H1 (cell line): Measurements from ENCODE around the gene CCL22. TPM values are rescaled to one million over a fixed set of nuclear protein-coding genes. Genes with fewer than 3 reads are reported as not detected.

ENCODE experiments used
- CTCF ChIA-PET: fragments of 300-600 bp; sonication (Branson Sonifier 250); formaldehyde crosslinking; loops from one replicate; lab custom pipeline; 2021; ENCODE audit not compliant: partially characterized antibody; lab: Charles Lee
- POLR2A ChIA-PET: fragments of 300-600 bp; sonication (Branson Sonifier 250); formaldehyde crosslinking; loops from one replicate; lab custom pipeline; 2021; ENCODE audit warnings: inconsistent platforms; ENCODE audit not compliant: partially characterized antibody; lab: Charles Lee
- DNase-seq, 2 experiments: peaks; one replicate each; pipeline versions ENCODE4 v3.0.0 to v3.0.0-alpha.2; 2010 to 2022; ENCODE audit warnings: low spot score in 2 of 2, low read depth in 1 of 2, mixed read lengths in 1 of 2
- FAIRE-seq: peaks from 2 replicates; lab custom pipeline; 2011; peaks lifted over from hg19 to GRCh38; lab: Jason Lieb, UNC
- H2AFZ ChIP-seq: 2 replicates; pipeline ENCODE4 v1.8.1; 2012; ENCODE audit warnings: low read length, inconsistent platforms
- H2AK5ac ChIP-seq: 2 replicates; pipeline ENCODE4 v1.6.1; 2013; ENCODE audit warnings: low read depth, low read length
- H2BK120ac ChIP-seq: replicated peaks from 2 replicates; pipeline ENCODE3; 2013; ENCODE audit warnings: low read depth, low read length, inconsistent platforms
- H2BK12ac ChIP-seq: 2 replicates; pipeline ENCODE4 v1.6.1; 2013; ENCODE audit warnings: low read depth, low read length
- H2BK15ac ChIP-seq: 2 replicates; pipeline ENCODE4 v1.6.1; 2013; ENCODE audit warnings: low read length
- H2BK20ac ChIP-seq: 2 replicates; pipeline ENCODE4 v1.6.1; 2013; ENCODE audit warnings: low read length
- H2BK5ac ChIP-seq: 2 replicates; pipeline ENCODE4 v1.6.1; 2013; ENCODE audit warnings: low read depth, low read length
- H3K14ac ChIP-seq: 2 replicates; pipeline ENCODE4 v1.6.1; 2013; ENCODE audit warnings: inconsistent platforms; ENCODE audit not compliant: insufficient read length
- H3K18ac ChIP-seq: 2 replicates; pipeline ENCODE4 v1.6.1; 2013; ENCODE audit warnings: low read length; ENCODE audit errors: extremely low read depth
- H3K23ac ChIP-seq: 2 replicates; pipeline ENCODE4 v1.6.1; 2013; ENCODE audit warnings: inconsistent platforms; ENCODE audit not compliant: insufficient read length
- H3K23me2 ChIP-seq: 2 replicates; pipeline ENCODE4 v1.6.1; 2013; ENCODE audit warnings: low read depth, low read length
- H3K27ac ChIP-seq: 2 replicates; pipeline ENCODE4 v1.6.1; 2011; ENCODE audit warnings: low read depth, low read length, inconsistent platforms
- H3K27me3 ChIP-seq, 4 experiments: replicated peaks in 1 of 4; 1 replicate in 1 of 4; 2 replicates in 3 of 4; pipeline versions ENCODE4 v1.6.1 to v1.8.1; 2011 to 2013; ENCODE audit warnings: low read length in 3 of 4, mild to moderate bottlenecking in 3 of 4, inconsistent platforms in 2 of 4, mixed read lengths in 2 of 4, moderate library complexity in 1 of 4; ENCODE audit not compliant: control insufficient read depth in 3 of 4, insufficient read depth in 3 of 4; ENCODE audit errors: extremely low read depth in 1 of 4
- H3K36me3 ChIP-seq, 4 experiments: 2 replicates each; pipeline versions ENCODE4 v1.6.1 to v1.8.1; 2011 to 2013; ENCODE audit warnings: mild to moderate bottlenecking in 4 of 4, low read length in 3 of 4, moderate library complexity in 2 of 4, control low read depth in 1 of 4, inconsistent platforms in 1 of 4; ENCODE audit not compliant: insufficient read depth in 4 of 4, control insufficient read depth in 2 of 4
- H3K4ac ChIP-seq: replicated peaks from 2 replicates; pipeline ENCODE3; 2013; ENCODE audit warnings: low read length, low read depth, mixed read lengths, inconsistent platforms; ENCODE audit not compliant: insufficient read length
- H3K4me1 ChIP-seq, 4 experiments: replicated peaks in 1 of 4; 1 replicate in 1 of 4; 2 replicates in 3 of 4; pipeline versions ENCODE4 v1.6.1 to v1.8.1; 2011 to 2013; ENCODE audit warnings: low read length in 3 of 4, inconsistent platforms in 2 of 4, mixed read lengths in 1 of 4; ENCODE audit not compliant: insufficient read depth in 4 of 4, control insufficient read depth in 3 of 4
- H3K4me2 ChIP-seq, 2 experiments: 2 replicates each; pipeline versions ENCODE4 v1.6.1 to v1.8.1; 2011 to 2013; ENCODE audit warnings: low read depth in 2 of 2, low read length in 2 of 2, control low read depth in 1 of 2, inconsistent platforms in 1 of 2, mild to moderate bottlenecking in 1 of 2; ENCODE audit not compliant: insufficient read depth in 1 of 2
- H3K4me3 ChIP-seq, 4 experiments: fragments of 200-600, 300-600 bp in 1 of 4; sonication (generic), shearing (Covaris generic), sonication (Bioruptor Twin) in 1 of 4; 2 replicates each; pipeline versions ENCODE4 v1.5.1 to v1.8.1; 2011 to 2016; ENCODE audit warnings: low read length in 4 of 4, low read depth in 3 of 4, control low read depth in 2 of 4, inconsistent platforms in 2 of 4, mild to moderate bottlenecking in 2 of 4, mixed read lengths in 1 of 4, moderate library complexity in 1 of 4; ENCODE audit not compliant: insufficient read depth in 2 of 4; ENCODE audit errors: extremely low read depth in 1 of 4
- H3K56ac ChIP-seq: replicated peaks from 2 replicates; pipeline ENCODE3; 2013; ENCODE audit warnings: low read depth, mild to moderate bottlenecking, mixed read lengths, low read length, inconsistent platforms; ENCODE audit not compliant: insufficient read length
- H3K79me1 ChIP-seq: 2 replicates; pipeline ENCODE4 v1.6.1; 2013; ENCODE audit warnings: low read depth, low read length, control low read depth
- H3K79me2 ChIP-seq, 2 experiments: 2 replicates each; pipeline versions ENCODE4 v1.6.1 to v1.8.1; 2012 to 2013; ENCODE audit warnings: low read length in 2 of 2, mild to moderate bottlenecking in 2 of 2, inconsistent platforms in 1 of 2; ENCODE audit not compliant: insufficient read depth in 2 of 2, control insufficient read depth in 1 of 2
- H3K9ac ChIP-seq, 4 experiments: replicated peaks in 1 of 4; 1 replicate in 1 of 4; 2 replicates in 3 of 4; pipeline versions ENCODE4 v1.6.1 to v1.8.1; 2011 to 2013; ENCODE audit warnings: low read depth in 3 of 4, low read length in 3 of 4, control low read depth in 2 of 4, mild to moderate bottlenecking in 2 of 4, moderate library complexity in 2 of 4, inconsistent platforms in 1 of 4; ENCODE audit errors: extremely low read depth in 1 of 4
- H3K9me3 ChIP-seq, 2 experiments: 2 replicates each; pipeline versions ENCODE4 v1.6.1 to v1.8.1; 2012 to 2013; ENCODE audit warnings: mild to moderate bottlenecking in 2 of 2, moderate library complexity in 2 of 2, control low read depth in 1 of 2, inconsistent platforms in 1 of 2, low read depth in 1 of 2, low read length in 1 of 2, mixed read lengths in 1 of 2; ENCODE audit not compliant: insufficient read depth in 2 of 2
- H4K20me1 ChIP-seq, 2 experiments: replicated peaks in 1 of 2; 2 replicates each; pipeline versions ENCODE3 to v1.8.1; 2011 to 2013; ENCODE audit warnings: inconsistent platforms in 2 of 2, low read length in 2 of 2, mild to moderate bottlenecking in 1 of 2; ENCODE audit not compliant: insufficient read depth in 2 of 2, control insufficient read depth in 1 of 2
- H4K5ac ChIP-seq: 2 replicates; pipeline ENCODE4 v1.6.1; 2013; ENCODE audit warnings: low read length, low read depth, mixed read lengths, inconsistent platforms; ENCODE audit not compliant: insufficient read length
- H4K8ac ChIP-seq: 2 replicates; pipeline ENCODE4 v1.8.0; 2013; ENCODE audit warnings: mild to moderate bottlenecking, moderate library complexity, low read length, inconsistent platforms; ENCODE audit not compliant: insufficient read depth; ENCODE audit errors: extremely low read depth
- H4K91ac ChIP-seq: replicated peaks from 2 replicates; pipeline ENCODE3; 2013; ENCODE audit warnings: low read length, mixed read lengths, inconsistent platforms; ENCODE audit not compliant: insufficient read length
- HDAC2 ChIP-seq, 2 experiments: fragments of 300-600 bp in 1 of 2; sonication (generic) in 1 of 2; IDR thresholded peaks; 2 replicates each; pipeline ENCODE4 v1.6.1; 2011 to 2012; ENCODE audit warnings: low read depth in 2 of 2, low read length in 2 of 2, mild to moderate bottlenecking in 2 of 2, moderate library complexity in 2 of 2, borderline replicate concordance in 1 of 2, inconsistent platforms in 1 of 2
- TAF7 ChIP-seq: optimal IDR thresholded peaks from 2 replicates; pipeline ENCODE3; 2011; ENCODE audit warnings: low read depth, mild to moderate bottlenecking, inconsistent platforms, low read length, moderate library complexity, borderline replicate concordance
- TEAD4 ChIP-seq: IDR thresholded peaks from 2 replicates; pipeline ENCODE4 v1.6.1; 2012; ENCODE audit warnings: low read depth, low read length, inconsistent platforms, mixed read lengths
- WGBS, 2 experiments: shearing (Covaris generic) in 1 of 2; methylation state at CpG; one replicate each; pipeline versions ENCODE4 v1.1.6 to v1.1.7; 2013 to 2015; ENCODE audit warnings: low lambda C conversion rate in 2 of 2, mixed read lengths in 2 of 2, inconsistent platforms in 1 of 2, low coverage in 1 of 2, missing lambda C conversion rate in 1 of 2; ENCODE audit not compliant: insufficient replicate concordance in 2 of 2, insufficient coverage in 1 of 2, insufficient read length in 1 of 2; ENCODE audit errors: extremely low coverage in 1 of 2, missing lambda C conversion rate in 1 of 2; 5-methylcytosine and 5-hydroxymethylcytosine counted together
- polyA plus RNA-seq, 7 experiments: library from polyadenylated mRNA; depleted of rRNA in 3 of 7; stranded (reverse) in 5 of 7; unstranded in 2 of 7; fragments of >200 nt in 5 of 7; fragments of 200-250 nt in 2 of 7; gene quantifications; 1 replicate in 5 of 7; 2 replicates in 1 of 7; 4 replicates in 1 of 7; pipeline versions ENCODE4 v1.2.1 to v1.2.3, GENCODE V29; 2011 to 2013; ENCODE audit warnings: missing spikeins in 2 of 7, mixed read lengths in 2 of 7
- total RNA-seq: library from RNA; stranded (reverse); fragmentation: NEBNext Ultra II Directional; extraction: Animal tissue kit (Norgen Biotek cat#: 25700); gene quantifications from 2 replicates; pipeline ENCODE4 v1.2.1, GENCODE V29; 2021

CCL22 gene
- total and polyA plus RNA-seq, 2 of the 8 experiments (the other 6 are each of a cell fraction or from before 2014, with no cell fraction given) = not detected

DNA sequence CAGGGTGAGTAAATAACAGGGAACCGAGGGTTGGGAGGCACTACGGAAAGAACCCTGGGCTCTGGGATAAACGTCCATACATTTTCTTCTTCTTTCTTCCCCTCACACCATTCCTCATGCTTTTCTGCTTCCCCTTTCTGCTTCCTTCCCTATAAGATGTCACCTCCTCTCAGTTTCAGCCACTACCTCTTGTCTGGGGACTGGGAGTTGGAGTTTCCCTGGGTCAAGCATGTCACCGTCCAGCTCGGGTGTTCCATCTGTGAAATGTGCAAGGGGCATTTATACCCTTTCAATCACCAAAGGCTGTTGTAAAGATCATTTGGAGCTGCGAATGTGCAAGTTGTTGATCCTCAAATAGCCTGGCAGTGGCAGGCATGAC is 17.5 kb upstream of the CCL22 start:
- H3K14ac ChIP-seq = no peak overlapping the region
- no peaks in the 10 kb centered on the region for H3K27me3 ChIP-seq
- no peaks in the 10 kb centered on the region for H3K23me2 ChIP-seq
- no peaks in the 10 kb centered on the region for H3K79me1 ChIP-seq
- H2BK20ac ChIP-seq = no peak overlapping the region
- no peak overlapping the region for H3K9ac ChIP-seq
- H2BK5ac ChIP-seq = no peak overlapping the region
- no peak overlapping the region for H3K4me3 ChIP-seq
- no peaks in the 10 kb centered on the region for H3K79me2 ChIP-seq
- no peak overlapping the region for H3K27ac ChIP-seq
- no peak for DNase-seq
- H2BK120ac ChIP-seq = no peak overlapping the region
- no peak overlapping the region for H3K18ac ChIP-seq
- H3K36me3 ChIP-seq = no peaks in the 10 kb centered on the region
- H2BK15ac ChIP-seq = no peak overlapping the region
- H3K4ac ChIP-seq = no peak overlapping the region
- no peak overlapping the region for H2BK12ac ChIP-seq
- H4K8ac ChIP-seq = no peak overlapping the region
- H2AFZ ChIP-seq = no peak overlapping the region
- H4K5ac ChIP-seq = no peak overlapping the region
- no peak overlapping the region for H4K91ac ChIP-seq
- no peak overlapping the region for H3K23ac ChIP-seq
- FAIRE-seq = no peak
- no peak overlapping the region for H2AK5ac ChIP-seq
- no peaks in the 10 kb centered on the region for H3K4me1 ChIP-seq
- H3K56ac ChIP-seq = no peak overlapping the region
- no peak for TF ChIP-seq TAF7
- TF ChIP-seq HDAC2 (IDR thresholded peaks at IDR 0.05; ENCODE audit: borderline replicate concordance in 1 of 2, low read depth in 2 of 2, low read length in 2 of 2) = no peak
- no peak for TF ChIP-seq TEAD4
- WGBS, 2 experiments = 82% methylated on average over 6 of the region's 6 CpGs; no CpG with 5 or more reads in 1 of the 2 experiments
- no peaks in the 10 kb centered on the region for H4K20me1 ChIP-seq
- H3K4me2 ChIP-seq = no peak overlapping the region
- POLR2A ChIA-PET = no interaction called here
- CTCF ChIA-PET = interaction anchor here (1.6 kb wide), 1 partner anchor 11 kb away, joined by 5 read pairs; no protein-coding TSS in a partner anchor
- H3K9me3 ChIP-seq = no peaks in the 10 kb centered on the region
